Astrocyte of the cerebellum (primary cell): ENCODE measurements around the gene SEL1L2.

Experiments used
- DNase-seq: peaks from one replicate; pipeline ENCODE4 v3.0.0-alpha.2; 2011; ENCODE audit warnings: low read depth
- H3K4me3 ChIP-seq: 2 replicates; pipeline ENCODE4 v1.5.1; 2011; ENCODE audit warnings: mild to moderate bottlenecking, low read depth, low read length, moderate library complexity
- CTCF ChIP-seq: IDR thresholded peaks from 2 replicates; pipeline ENCODE4 v1.5.1; 2012; ENCODE audit warnings: low read length, low read depth, moderate library complexity, mild to moderate bottlenecking; ENCODE audit errors: missing control alignments
- in situ Hi-C: cut with HindIII; loops from 2 replicates; pipeline ENCODE4 v1.10.0; 2017; ENCODE audit warnings: low sequenced_read_pairs

Gene SEL1L2

GRCh38 chr20:13936781-13937576 lies 53.4 kb downstream of the SEL1L2 start:
- H3K4me3 ChIP-seq: no peak overlapping the region
- no peak for DNase-seq
- in situ Hi-C loops: no loop called here
- TF ChIP-seq CTCF: no peak

- no peak for TF ChIP-seq CTCF
- no peak for DNase-seq
- in situ Hi-C loops: no loop called here
- no peak overlapping the region for H3K4me3 ChIP-seq
These were observed 55.2 kb downstream of the SEL1L2 start for GRCh38 chr20:13934992-13935894.

- DNase-seq: no peak
- in situ Hi-C loops: no loop called here
- no peak for TF ChIP-seq CTCF
- H3K4me3 ChIP-seq: no peak overlapping the region
These were observed 60.1 kb downstream of the SEL1L2 start for GRCh38 chr20:13930281-13930680.

GRCh38 chr20:13929836-13930235 lies 60.6 kb downstream of the SEL1L2 start:
- H3K4me3 ChIP-seq: no peak overlapping the region
- no peak for DNase-seq
- TF ChIP-seq CTCF: no peak
- in situ Hi-C loops: no loop called here

GRCh38 chr20:13928901-13929300 lies 61.5 kb downstream of the SEL1L2 start:
- TF ChIP-seq CTCF: no peak
- no peak overlapping the region for H3K4me3 ChIP-seq
- in situ Hi-C loops: no loop called here
- no peak for DNase-seq

- no peak for TF ChIP-seq CTCF
- H3K4me3 ChIP-seq: no peak overlapping the region
- in situ Hi-C loops: no loop called here
These were observed 63.2 kb downstream of the SEL1L2 start for GRCh38 chr20:13927171-13927570.

More at GRCh38 chr20:13927171-13927570, 63.2 kb downstream of the SEL1L2 start:
- DNase-seq: no peak
